ENCODE data around the gene SLC23A2. TPM values are rescaled to one million over a fixed set of nuclear protein-coding genes. Genes with fewer than 3 reads are reported as not detected.

The SLC23A2 gene
- total and polyA plus RNA-seq, 8 donors: 2.6 to 58.3 (median 6.4) TPM

DNA sequence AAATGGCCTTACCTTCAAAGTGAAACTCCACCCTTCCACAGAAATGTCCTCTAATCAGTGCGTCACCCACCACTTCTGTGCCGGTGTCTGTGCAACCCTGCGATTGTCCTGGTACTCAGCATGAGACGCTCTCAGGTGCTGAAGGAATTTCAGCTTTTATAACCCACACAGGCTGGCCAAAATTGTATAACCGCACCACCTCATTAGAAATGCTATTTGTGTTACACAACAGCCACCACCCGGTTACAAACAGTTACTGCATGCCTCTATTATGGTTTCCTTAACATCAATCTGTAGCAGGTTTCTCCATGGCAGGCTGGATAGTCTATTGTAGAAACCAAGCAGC lies 51.5 kb downstream of the SLC23A2 start:
- H3K4me3 ChIP-seq: peak overlapping the region in 1 of 4 donors; percentile 20
- peak overlapping the region in 1 of 5 donors; percentile 20 for H3K27ac ChIP-seq
- H3K27me3 ChIP-seq: no peaks in the 10 kb centered on the region
- no peak for TF ChIP-seq POLR2AphosphoS5 (IDR thresholded peaks at IDR 0.05)
- TF ChIP-seq, protein P1, sequence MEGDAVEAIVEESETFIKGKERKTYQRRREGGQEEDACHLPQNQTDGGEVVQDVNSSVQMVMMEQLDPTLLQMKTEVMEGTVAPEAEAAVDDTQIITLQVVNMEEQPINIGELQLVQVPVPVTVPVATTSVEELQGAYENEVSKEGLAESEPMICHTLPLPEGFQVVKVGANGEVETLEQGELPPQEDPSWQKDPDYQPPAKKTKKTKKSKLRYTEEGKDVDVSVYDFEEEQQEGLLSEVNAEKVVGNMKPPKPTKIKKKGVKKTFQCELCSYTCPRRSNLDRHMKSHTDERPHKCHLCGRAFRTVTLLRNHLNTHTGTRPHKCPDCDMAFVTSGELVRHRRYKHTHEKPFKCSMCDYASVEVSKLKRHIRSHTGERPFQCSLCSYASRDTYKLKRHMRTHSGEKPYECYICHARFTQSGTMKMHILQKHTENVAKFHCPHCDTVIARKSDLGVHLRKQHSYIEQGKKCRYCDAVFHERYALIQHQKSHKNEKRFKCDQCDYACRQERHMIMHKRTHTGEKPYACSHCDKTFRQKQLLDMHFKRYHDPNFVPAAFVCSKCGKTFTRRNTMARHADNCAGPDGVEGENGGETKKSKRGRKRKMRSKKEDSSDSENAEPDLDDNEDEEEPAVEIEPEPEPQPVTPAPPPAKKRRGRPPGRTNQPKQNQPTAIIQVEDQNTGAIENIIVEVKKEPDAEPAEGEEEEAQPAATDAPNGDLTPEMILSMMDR (IDR thresholded peaks at IDR 0.05): peak in 5 of 7 experiments; percentile 45 to 72 (median 57)
- intact Hi-C loops (cut with DNase I; ENCODE audit: low total_unique reads): loop anchor here (10.0 kb wide), 1 partner anchor 345 kb away; no protein-coding TSS in a partner anchor
- H3K4me1 ChIP-seq: peaks cover 6 to 33% (median 20%) of the 10 kb centered on the region in 4 donors
- peak in 1 of 2 donors; percentile 63 for DNase-seq
- no peaks in the 10 kb centered on the region for H3K9me3 ChIP-seq
- WGBS, 5 donors: 35 to 59% (median 41%) methylated on average over 6 of the region's 6 CpGs
- H3K36me3 ChIP-seq: peaks cover 0 to 6% (median 1%) of the 10 kb centered on the region in 4 donors

DNA sequence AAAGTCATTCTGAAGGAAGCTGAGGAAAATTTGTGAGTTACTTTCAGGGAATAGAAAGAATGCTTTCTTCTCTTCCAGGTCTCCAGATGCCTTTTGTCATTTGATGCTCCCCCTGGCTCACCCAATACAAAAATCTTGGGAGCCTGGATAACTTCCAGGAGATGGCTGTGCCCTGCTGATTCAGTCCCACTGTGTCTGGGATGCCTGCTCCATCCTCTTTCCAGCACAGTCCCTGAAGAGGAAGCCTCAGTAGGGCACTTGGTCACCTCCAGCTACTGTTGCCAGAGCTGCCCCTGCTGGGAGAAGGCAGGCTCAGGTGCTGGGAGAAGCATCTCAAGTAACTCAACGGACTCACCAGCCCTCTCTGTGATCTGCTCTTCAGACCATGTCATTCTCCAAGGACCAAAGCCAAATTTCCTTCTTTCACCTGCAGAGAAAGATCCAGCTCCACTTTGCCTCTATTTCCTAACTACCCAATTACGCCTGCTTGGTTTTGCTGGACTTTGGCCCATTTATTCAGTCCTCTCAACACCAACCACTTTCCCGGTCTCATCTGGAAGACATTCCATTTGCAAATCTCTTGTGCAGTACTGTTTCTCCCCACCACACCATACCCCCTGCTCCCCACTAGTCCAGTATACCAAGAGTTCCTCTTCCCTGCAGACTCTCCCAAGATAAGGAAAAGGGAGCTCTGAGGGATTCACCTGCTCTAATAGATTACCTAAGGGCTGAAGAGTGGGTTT lies 53.3 kb downstream of the SLC23A2 start:
- TF ChIP-seq, protein P1 (IDR thresholded peaks at IDR 0.05): no peak
- TF ChIP-seq POLR2AphosphoS5 (IDR thresholded peaks at IDR 0.05) (no peak), POLR2A (IDR thresholded peaks at IDR 0.05) (no peak), EP300 (IDR thresholded peaks at IDR 0.05) (no peak)
- peaks cover 0 to 6% (median 1%) of the 10 kb centered on the region in 4 donors for H3K36me3 ChIP-seq
- 77 to 87% (median 82%) methylated on average over 3 of the region's 3 CpGs for WGBS, 5 donors
- H3K4me3 ChIP-seq: no peak overlapping the region
- no peak overlapping the region for H3K27ac ChIP-seq
- DNase-seq: no peak
- intact Hi-C loops (cut with DNase I; ENCODE audit: low total_unique reads): no loop called here
- H3K4me1 ChIP-seq: peaks cover 6 to 37% (median 20%) of the 10 kb centered on the region in 4 donors
- H3K9me3 ChIP-seq: no peaks in the 10 kb centered on the region
- no peaks in the 10 kb centered on the region for H3K27me3 ChIP-seq

DNA sequence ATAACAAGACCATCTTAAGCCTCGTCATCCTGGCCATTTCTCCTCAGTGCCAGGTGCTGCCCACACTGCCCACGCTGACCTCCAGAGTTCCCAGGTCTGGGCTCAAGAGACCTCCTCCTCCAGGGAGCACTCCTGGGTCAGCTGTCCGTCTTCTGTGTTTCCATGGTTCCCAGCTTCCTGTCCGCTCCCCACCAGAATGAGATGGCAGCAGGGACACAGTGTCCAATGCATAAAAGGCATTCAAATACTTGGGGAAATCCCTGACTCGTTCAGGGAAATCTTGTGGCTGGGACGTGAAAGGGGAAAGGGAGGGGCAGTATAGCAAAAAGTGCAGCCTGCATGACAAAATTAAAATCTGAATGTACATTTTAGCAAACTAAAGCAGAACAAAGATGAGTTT lies 54.3 kb downstream of the SLC23A2 start:
- WGBS, 5 donors: 62 to 75% (median 65%) methylated on average over 6 of the region's 6 CpGs
- DNase-seq: no peak
- no peaks in the 10 kb centered on the region for H3K36me3 ChIP-seq
- H3K9me3 ChIP-seq: no peaks in the 10 kb centered on the region
- H3K27ac ChIP-seq: no peak overlapping the region
- TF ChIP-seq, protein P1 (IDR thresholded peaks at IDR 0.05): no peak
- TF ChIP-seq POLR2AphosphoS5 (IDR thresholded peaks at IDR 0.05): peak in 1 of 3 donors; percentile 34
- H3K27me3 ChIP-seq: no peaks in the 10 kb centered on the region
- intact Hi-C loops (cut with DNase I; ENCODE audit: low total_unique reads): no loop called here
- no peak overlapping the region for H3K4me3 ChIP-seq
- peaks cover 6 to 46% (median 22%) of the 10 kb centered on the region in 4 donors for H3K4me1 ChIP-seq

DNA sequence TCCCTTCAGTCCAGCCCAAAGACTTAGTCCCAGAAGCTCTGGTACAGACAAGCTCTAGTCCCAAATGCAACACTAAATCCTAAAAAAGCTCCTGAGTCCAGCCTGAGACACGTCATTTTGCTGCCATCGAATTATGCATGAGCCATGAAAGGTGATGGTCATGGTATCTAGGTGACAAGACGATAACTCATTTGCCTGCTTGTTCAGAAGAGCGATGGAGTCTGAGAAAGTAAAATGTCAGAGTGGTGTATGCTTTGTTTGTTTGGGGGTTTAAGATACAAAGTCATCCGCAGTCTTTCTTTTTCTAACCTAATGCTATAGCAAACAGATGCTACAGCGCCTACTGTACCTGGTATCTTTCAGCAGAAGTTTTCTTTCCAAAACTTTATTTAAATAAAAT lies 54.7 kb downstream of the SLC23A2 start:
- no peak for TF ChIP-seq POLR2AphosphoS5 (IDR thresholded peaks at IDR 0.05)
- Histone ChIP-seq H3K27me3 (no peaks in the 10 kb centered on the region), H3K9me3 (no peaks in the 10 kb centered on the region), H3K4me3 (no peak overlapping the region), H3K4me1 (peaks cover 6 to 50% (median 24%) of the 10 kb centered on the region in 4 donors), H3K27ac (no peak overlapping the region), H3K36me3 (no peaks in the 10 kb centered on the region)
- 95 to 99% (median 96%) methylated on average over 6 of the region's 6 CpGs for WGBS, 5 donors
- no peak for DNase-seq
- intact Hi-C loops (cut with DNase I; ENCODE audit: low total_unique reads): no loop called here

Measured in stomach (tissue), 9 donors.